ENCODE measurements around the gene CAPN2.

DNA sequence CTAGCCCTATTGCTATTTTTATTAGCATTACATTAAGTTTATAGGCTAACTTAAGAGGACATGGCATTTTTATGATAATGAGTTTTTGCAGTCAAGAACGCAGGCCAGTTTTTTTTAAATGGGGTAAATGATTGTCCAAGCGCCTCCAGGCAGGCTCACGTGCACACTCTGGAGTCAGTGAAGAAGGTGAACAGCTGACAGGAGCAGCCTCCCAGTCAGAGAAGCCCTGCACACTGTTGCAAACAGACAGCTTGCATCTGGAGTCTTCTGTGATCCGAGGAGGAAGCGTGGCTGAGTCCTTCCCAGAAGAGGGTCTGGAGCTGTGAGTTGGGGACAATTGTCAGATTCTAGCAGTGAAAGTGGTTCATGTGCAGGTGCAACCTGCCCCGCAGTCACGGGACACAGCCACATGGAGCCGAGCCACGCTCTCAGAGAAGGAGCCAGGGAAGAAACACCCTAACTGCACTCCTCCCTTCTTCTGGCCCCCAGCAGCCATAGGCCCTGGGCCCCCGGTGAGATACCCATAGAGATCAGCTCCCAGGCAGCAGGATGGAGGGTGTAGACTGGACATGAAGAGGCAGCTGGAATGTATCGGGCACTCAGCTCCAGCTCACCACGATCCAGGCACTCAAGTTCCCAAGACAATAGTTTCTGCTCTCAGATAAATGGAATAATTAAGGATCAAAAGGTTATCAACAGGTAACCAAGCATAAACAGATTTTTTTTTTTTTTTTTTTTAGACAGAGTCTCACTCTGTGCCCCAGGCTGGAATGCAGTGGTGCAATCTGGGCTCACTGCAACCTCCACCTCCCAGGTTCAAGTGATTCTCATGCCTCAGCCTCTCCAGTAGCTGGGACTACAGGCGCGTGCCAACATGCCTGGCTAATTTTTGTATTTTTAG, 26.4 kb downstream of the CAPN2 start:
- TF ChIP-seq, protein P1, sequence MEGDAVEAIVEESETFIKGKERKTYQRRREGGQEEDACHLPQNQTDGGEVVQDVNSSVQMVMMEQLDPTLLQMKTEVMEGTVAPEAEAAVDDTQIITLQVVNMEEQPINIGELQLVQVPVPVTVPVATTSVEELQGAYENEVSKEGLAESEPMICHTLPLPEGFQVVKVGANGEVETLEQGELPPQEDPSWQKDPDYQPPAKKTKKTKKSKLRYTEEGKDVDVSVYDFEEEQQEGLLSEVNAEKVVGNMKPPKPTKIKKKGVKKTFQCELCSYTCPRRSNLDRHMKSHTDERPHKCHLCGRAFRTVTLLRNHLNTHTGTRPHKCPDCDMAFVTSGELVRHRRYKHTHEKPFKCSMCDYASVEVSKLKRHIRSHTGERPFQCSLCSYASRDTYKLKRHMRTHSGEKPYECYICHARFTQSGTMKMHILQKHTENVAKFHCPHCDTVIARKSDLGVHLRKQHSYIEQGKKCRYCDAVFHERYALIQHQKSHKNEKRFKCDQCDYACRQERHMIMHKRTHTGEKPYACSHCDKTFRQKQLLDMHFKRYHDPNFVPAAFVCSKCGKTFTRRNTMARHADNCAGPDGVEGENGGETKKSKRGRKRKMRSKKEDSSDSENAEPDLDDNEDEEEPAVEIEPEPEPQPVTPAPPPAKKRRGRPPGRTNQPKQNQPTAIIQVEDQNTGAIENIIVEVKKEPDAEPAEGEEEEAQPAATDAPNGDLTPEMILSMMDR (conservative IDR thresholded peaks at IDR 0.05; ENCODE audit: low read depth, low read length), result no peak
- TF ChIP-seq EZH2 (IDR thresholded peaks at IDR 0.05; ENCODE audit: low read length, unreplicated experiment) (no peak), EZH2phosphoT487 (IDR thresholded peaks at IDR 0.05; ENCODE audit: borderline replicate concordance, low read length) (no peak)
